A549 (cell line): ENCODE results near the gene MFNG. TPM values are rescaled to one million over a fixed set of nuclear protein-coding genes. Genes with fewer than 3 reads are reported as not detected.

ENCODE experiments used
- ATAC-seq, 2 experiments: fragments of 200-7000 bp in 1 of 2; fragments of >200 bp in 1 of 2; cut with Nextera tagmentation in 1 of 2; cut with Tn5 transposase in 1 of 2; 3 replicates each; pipeline versions ENCODE4 v1.8.0 to v1.9.1; 2018 to 2020; ENCODE audit warnings: mild to moderate bottlenecking in 1 of 2, moderate library complexity in 1 of 2
- CTCF ChIA-PET: fragments of 300-600 bp; sonication (Branson Sonifier 250); formaldehyde crosslinking; extraction: SDS; loops from one replicate; lab custom pipeline; 2021; ENCODE audit warnings: antibody characterized with exemption, inconsistent platforms; lab: Yijun Ruan, JAX
- POLR2A ChIA-PET: fragments of 350-600 bp; formaldehyde crosslinking; extraction: SDS; loops from one replicate; lab custom pipeline; 2021; ENCODE audit warnings: antibody characterized with exemption, inconsistent platforms; lab: Yijun Ruan, JAX
- DNase-seq, 2 experiments: peaks; one replicate each; pipeline versions ENCODE4 v3.0.0 to v3.0.0-alpha.2; 2011 to 2016; ENCODE audit warnings: low read depth in 1 of 2, low spot score in 1 of 2
- FAIRE-seq: peaks from 2 replicates; lab custom pipeline; 2011; peaks lifted over from hg19 to GRCh38; lab: Jason Lieb, UNC
- H3K27ac ChIP-seq, 2 experiments: fragments of >200 bp; sonication (Bioruptor Twin); formaldehyde crosslinking; 3 replicates each; pipeline ENCODE4 v1.5.1; 2016 to 2017
- H3K4me1 ChIP-seq: fragments of >200 bp; sonication (Bioruptor Twin); formaldehyde crosslinking; 3 replicates; pipeline ENCODE4 v1.6.1; 2016
- H3K4me2 ChIP-seq: fragments of >200 bp; sonication (Bioruptor Twin); formaldehyde crosslinking; 3 replicates; pipeline ENCODE4 v1.6.1; 2016
- H3K4me3 ChIP-seq: fragments of >200 bp; sonication (Bioruptor Twin); formaldehyde crosslinking; 3 replicates; pipeline ENCODE4 v1.5.1; 2016
- H3K9me3 ChIP-seq: fragments of >200 bp; sonication (Bioruptor Twin); formaldehyde crosslinking; 3 replicates; pipeline ENCODE4 v1.6.1; 2016
- EHMT2 ChIP-seq: fragments of 200-600 bp; sonication (generic); IDR thresholded peaks from 2 replicates; pipeline ENCODE4 v1.6.1; 2016; ENCODE audit warnings: antibody characterized with exemption, low read depth, mild to moderate bottlenecking, moderate library complexity
- FOSB ChIP-seq: fragments of 250-450 bp; sonication (Bioruptor Pico); IDR thresholded peaks from 2 replicates; pipeline ENCODE4 v1.5.0; 2020; ENCODE audit warnings: mild to moderate bottlenecking, moderate library complexity
- HDAC2 ChIP-seq: fragments of 200-600 bp; sonication (generic); IDR thresholded peaks from 2 replicates; pipeline ENCODE4 v1.6.1; 2016
- HES2 ChIP-seq: fragments of >200 bp; sonication (Bioruptor Twin); formaldehyde crosslinking; IDR thresholded peaks from 2 replicates; pipeline ENCODE4 v1.6.1; 2016
- HOXA7 ChIP-seq: fragments of 250-450 bp; sonication (Bioruptor Pico); IDR thresholded peaks from 2 replicates; pipeline ENCODE4 v1.5.0; 2020; ENCODE audit warnings: mild to moderate bottlenecking, moderate library complexity
- HOXB5 ChIP-seq: fragments of 250-450 bp; sonication (Bioruptor Pico); IDR thresholded peaks from 2 replicates; pipeline ENCODE4 v1.5.0; 2020; ENCODE audit warnings: mild to moderate bottlenecking, moderate library complexity
- JUNB ChIP-seq: fragments of >200 bp; sonication (Bioruptor Twin); formaldehyde crosslinking; IDR thresholded peaks from 2 replicates; pipeline ENCODE4 v1.6.1; 2016
- KDM1A ChIP-seq: fragments of 200-600 bp; sonication (generic); IDR thresholded peaks from 2 replicates; pipeline ENCODE4 v1.6.1; 2016; ENCODE audit warnings: low read depth, mild to moderate bottlenecking
- MAZ ChIP-seq: fragments of 150-350 bp; IDR thresholded peaks from 2 replicates; pipeline ENCODE4 v1.6.1; 2014; ENCODE audit warnings: antibody characterized with exemption, low read depth, low read length, borderline replicate concordance
- PHF8 ChIP-seq: fragments of 200-600 bp; sonication (generic); IDR thresholded peaks from 2 replicates; pipeline ENCODE4 v1.6.1; 2016; ENCODE audit warnings: low read depth, mild to moderate bottlenecking, antibody characterized with exemption, moderate library complexity, borderline replicate concordance
- RFX5 ChIP-seq: fragments of 450-650 bp; IDR thresholded peaks from 2 replicates; pipeline ENCODE4 v1.7.1; 2014; ENCODE audit warnings: antibody characterized with exemption, mild to moderate bottlenecking, moderate library complexity
- RNF2 ChIP-seq: fragments of 200-600 bp; sonication (generic); IDR thresholded peaks from 2 replicates; pipeline ENCODE4 v1.6.1; 2016; ENCODE audit warnings: low read depth, mild to moderate bottlenecking, antibody characterized with exemption, moderate library complexity, borderline replicate concordance
- SREBF2 ChIP-seq: fragments of 450-650 bp; IDR thresholded peaks from 2 replicates; pipeline ENCODE4 v1.6.1; 2014; ENCODE audit warnings: mild to moderate bottlenecking, moderate library complexity
- USF2 ChIP-seq: fragments of 450-650 bp; IDR thresholded peaks from 2 replicates; pipeline ENCODE4 v1.6.1; 2014; ENCODE audit warnings: antibody characterized with exemption
- ZFP36 ChIP-seq: fragments of 450-650 bp; IDR thresholded peaks from 2 replicates; pipeline ENCODE4 v1.6.1; 2014; ENCODE audit warnings: borderline replicate concordance; ENCODE audit not compliant: partially characterized antibody
- ZSCAN20 ChIP-seq: fragments of 250-450 bp; sonication (Bioruptor Pico); IDR thresholded peaks from 2 replicates; pipeline ENCODE4 v1.8.0; 2022; ENCODE audit warnings: mild to moderate bottlenecking, moderate library complexity
- WGBS: methylation state at CpG from one replicate; pipeline ENCODE4 v1.1.6; 2017; ENCODE audit errors: missing lambda C conversion rate; 5-methylcytosine and 5-hydroxymethylcytosine counted together
- polyA plus RNA-seq, 4 experiments: library from polyadenylated mRNA; depleted of rRNA in 3 of 4; stranded (reverse); fragments of >200 nt; fragmentation: RNase III in 1 of 4; extraction: RNeasy Plus Mini Kit Qiagen cat#74134 plus additional on column Dnase treatment in 1 of 4; gene quantifications; 2 replicates in 3 of 4; 3 replicates in 1 of 4; pipeline ENCODE4 v1.2.3, GENCODE V29; 2011 to 2017
- TF ChIP-seq, protein P1 (sequence below): IDR thresholded peaks from 2 replicates; pipeline ENCODE4 v1.6.1; 2012
- TF ChIP-seq, protein P2 (sequence below): fragments of 250-450 bp; sonication (Bioruptor Pico); IDR thresholded peaks from 2 replicates; pipeline ENCODE4 v1.5.0; 2021; ENCODE audit warnings: mild to moderate bottlenecking, moderate library complexity, borderline replicate concordance

Gene MFNG
- polyA plus RNA-seq, 2 of the 4 experiments (the other 2 are of a cell fraction) = 1.2 to 1.8 TPM

- WGBS = 77% methylated on average over 5 of the region's 6 CpGs
- Histone ChIP-seq H3K9me3 (no peaks in the 10 kb centered on the region), H3K4me1 (peaks cover 56% of the 10 kb centered on the region), H3K4me3 (no peak overlapping the region), H3K4me2 (peak overlapping the region; percentile 83), H3K27ac (peak overlapping the region; percentile 75 to 88)
- ChIA-PET POLR2A (interaction anchor here (1.0 kb wide), 1 partner anchor 9 kb away, joined by 7 read pairs; no protein-coding TSS in a partner anchor), CTCF (interaction anchor here (1.0 to 1.8 kb wide), 5 partner anchors 10 to 216 kb away, joined by 3 to 8 read pairs (median 4); no protein-coding TSS in a partner anchor)
- FAIRE-seq = no peak
- TF ChIP-seq HOXA7 (CRISPR knock-in tag) (no peak), KDM1A (peak; percentile 66; the same call in 1 of the 2 replicates), HDAC2 (0 out of 2 replicates have a peak, but pooled peaks have one; percentile 33)
- no peak for DNase-seq
- no peak for ATAC-seq
Measured at GRCh38 chr22:37511395-37512104, 25.4 kb upstream of the MFNG start.

DNA sequence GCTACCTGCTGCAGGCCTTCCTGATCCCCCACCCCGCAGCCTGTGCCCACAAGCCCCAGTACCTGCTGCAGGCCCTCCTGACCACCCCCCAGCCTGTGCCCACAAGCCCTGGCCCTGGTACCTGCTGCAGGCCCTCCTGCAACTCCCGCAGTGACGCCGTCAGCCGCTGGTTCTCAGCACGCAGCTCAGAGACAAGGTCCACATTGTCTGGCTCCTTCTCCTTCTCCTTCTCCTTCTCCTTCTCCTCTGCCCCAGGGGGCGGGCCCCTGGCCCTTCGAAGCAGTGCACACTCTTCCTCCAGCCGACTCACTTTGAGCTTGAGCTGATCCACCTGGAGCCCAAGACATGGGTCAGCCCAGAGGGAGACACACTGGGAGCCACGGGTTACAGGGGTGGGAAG lies 23.9 kb upstream of the MFNG start:
- H3K27ac ChIP-seq = peak overlapping the region; percentile 80 to 88
- TF ChIP-seq RNF2 = no peak
- POLR2A ChIA-PET = no interaction called here
- no peak for ATAC-seq
- CTCF ChIA-PET = interaction anchor here (1.0 kb wide), 1 partner anchor 215 kb away, joined by 3 read pairs; no protein-coding TSS in a partner anchor
- DNase-seq = no peak
- FAIRE-seq = no peak
- H3K4me1 ChIP-seq = peaks cover 56% of the 10 kb centered on the region
- WGBS = 92% methylated on average over 9 of the region's 10 CpGs
- H3K9me3 ChIP-seq = no peaks in the 10 kb centered on the region
- H3K4me2 ChIP-seq = peak overlapping the region; percentile 23; the same call in 2 of the 3 replicates
- no peak overlapping the region for H3K4me3 ChIP-seq

DNA sequence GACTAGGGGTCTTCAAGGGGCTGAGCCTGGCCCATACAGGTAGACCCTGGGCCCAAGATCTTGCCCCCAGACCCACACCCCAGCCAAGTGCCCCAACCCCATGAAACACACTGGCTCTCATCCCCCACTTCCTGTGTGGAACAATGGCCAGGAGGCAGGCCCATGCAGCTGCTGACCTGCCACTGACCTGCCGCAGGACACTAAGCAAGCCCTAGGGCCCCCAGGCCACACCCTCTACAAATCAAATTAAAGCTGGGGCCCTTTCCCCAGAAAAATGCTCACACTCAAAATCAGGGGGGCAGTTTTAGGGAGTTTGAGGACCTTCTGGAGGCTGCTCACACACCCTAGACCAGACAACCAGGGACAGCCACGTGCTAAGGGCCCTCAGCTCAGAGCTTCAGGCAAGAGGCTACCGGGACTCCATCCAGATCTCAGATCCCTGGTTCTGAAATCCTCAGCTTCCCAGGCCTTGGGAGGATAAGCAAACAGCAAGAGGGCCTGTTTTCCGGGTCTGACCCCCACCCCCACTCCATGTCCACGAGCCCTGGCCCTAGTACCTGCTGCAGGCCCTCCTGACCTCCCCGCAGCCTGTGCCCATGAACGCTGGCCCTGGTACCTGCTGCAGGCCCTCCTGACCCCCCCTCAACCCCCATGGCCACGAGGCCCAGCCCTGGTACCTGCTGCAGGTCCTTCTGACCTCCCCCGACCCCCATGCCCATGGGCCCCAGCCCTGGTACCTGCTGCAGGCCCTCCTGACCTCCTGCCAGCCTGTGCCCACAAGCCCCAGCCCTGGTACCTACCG lies 23.1 kb upstream of the MFNG start:
- WGBS = 26% methylated on average over 3 of the region's 10 CpGs
- no peak for FAIRE-seq
- no peak for TF ChIP-seq EHMT2
- TF ChIP-seq, protein P1, sequence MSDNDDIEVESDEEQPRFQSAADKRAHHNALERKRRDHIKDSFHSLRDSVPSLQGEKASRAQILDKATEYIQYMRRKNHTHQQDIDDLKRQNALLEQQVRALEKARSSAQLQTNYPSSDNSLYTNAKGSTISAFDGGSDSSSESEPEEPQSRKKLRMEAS = peak; percentile 38; the same call in 1 of the 2 replicates
- peak in 1 of 2 experiments; percentile 39; a peak in 2 of 6 replicates for ATAC-seq
- DNase-seq = no peak
- Histone ChIP-seq H3K9me3 (no peaks in the 10 kb centered on the region), H3K4me2 (peak overlapping the region; percentile 51), H3K27ac (peak overlapping the region; percentile 80 to 88), H3K4me1 (peaks cover 61% of the 10 kb centered on the region), H3K4me3 (no peak overlapping the region)
- ChIA-PET POLR2A (no interaction called here), CTCF (interaction anchor here (1.2 to 2.5 kb wide), 4 partner anchors 16 to 309 kb away, joined by 4 to 7 read pairs (median 6); no protein-coding TSS in a partner anchor)

- POLR2A ChIA-PET = no interaction called here
- H3K9me3 ChIP-seq = no peaks in the 10 kb centered on the region
- CTCF ChIA-PET = interaction anchor here (0.8 to 2.5 kb wide), 5 partner anchors 15 to 309 kb away, joined by 3 to 7 read pairs (median 5); no protein-coding TSS in a partner anchor
- DNase-seq (no peak), ATAC-seq (peak in 1 of 2 experiments; percentile 49; a peak in 3 of 6 replicates), FAIRE-seq (no peak)
- 93% methylated on average over 14 of the region's 22 CpGs for WGBS
- no peak for TF ChIP-seq FOSB (CRISPR knock-in tag)
- TF ChIP-seq ZSCAN20 (CRISPR knock-in tag) = no peak
- TF ChIP-seq HES2 = no peak
- no peak for TF ChIP-seq SREBF2
- TF ChIP-seq MAZ = no peak
- TF ChIP-seq JUNB = no peak
- TF ChIP-seq USF2 = no peak
- TF ChIP-seq, protein P2, sequence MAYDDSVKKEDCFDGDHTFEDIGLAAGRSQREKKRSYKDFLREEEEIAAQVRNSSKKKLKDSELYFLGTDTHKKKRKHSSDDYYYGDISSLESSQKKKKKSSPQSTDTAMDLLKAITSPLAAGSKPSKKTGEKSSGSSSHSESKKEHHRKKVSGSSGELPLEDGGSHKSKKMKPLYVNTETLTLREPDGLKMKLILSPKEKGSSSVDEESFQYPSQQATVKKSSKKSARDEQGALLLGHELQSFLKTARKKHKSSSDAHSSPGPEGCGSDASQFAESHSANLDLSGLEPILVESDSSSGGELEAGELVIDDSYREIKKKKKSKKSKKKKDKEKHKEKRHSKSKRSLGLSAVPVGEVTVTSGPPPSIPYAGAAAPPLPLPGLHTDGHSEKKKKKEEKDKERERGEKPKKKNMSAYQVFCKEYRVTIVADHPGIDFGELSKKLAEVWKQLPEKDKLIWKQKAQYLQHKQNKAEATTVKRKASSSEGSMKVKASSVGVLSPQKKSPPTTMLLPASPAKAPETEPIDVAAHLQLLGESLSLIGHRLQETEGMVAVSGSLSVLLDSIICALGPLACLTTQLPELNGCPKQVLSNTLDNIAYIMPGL (CRISPR knock-in tag) = no peak
- no peak for TF ChIP-seq PHF8
- TF ChIP-seq, protein P1 = no peak
- no peak for TF ChIP-seq RFX5
- no peak for TF ChIP-seq HDAC2
- TF ChIP-seq HOXB5 = no peak
- TF ChIP-seq ZFP36 = no peak
- peak overlapping the region; percentile 80 to 88 for H3K27ac ChIP-seq
- H3K4me2 ChIP-seq = peak overlapping the region; percentile 51
- no peak overlapping the region for H3K4me3 ChIP-seq
- peaks cover 63% of the 10 kb centered on the region for H3K4me1 ChIP-seq
Measured at GRCh38 chr22:37508431-37508992, 22.3 kb upstream of the MFNG start.
